ENCODE measurements around the gene PLEKHA7.
A peak's percentile ranks its signal among the peaks of the same experiment; 100 is the strongest.
"Not testable (repeated sequence)": the region's sequence is repeated elsewhere in the genome, so short reads cannot be mapped to it uniquely, and the experiment has no call there.

PLEKHA7 gene

GRCh38 chr11:17014321-17014832, at the start of gene PLEKHA7:
PLEKHA7 (minus strand) TSS chr11:17014414; CDS start chr11:17014401, 13 bp downstream.
- H3K27me3 ChIP-seq (replicated peaks): peaks cover 3% of the 10 kb centered on the region
- DNase-seq: no peak
- H3K36me3 ChIP-seq (replicated peaks): no peaks in the 10 kb centered on the region
- H3K4me3 ChIP-seq (ENCODE audit: low read depth, low read length): peak within 1 kb of the TSS; percentile 53
- TF ChIP-seq CTCF (IDR thresholded peaks at IDR 0.05; ENCODE audit: low read depth, low read length, missing control alignments): no peak
- in situ Hi-C loops (cut with HindIII; ENCODE audit: low pct_ligation_motif_present, low sequenced_read_pairs): no loop called here
- no peak within 1 kb of the TSS for H3K27ac ChIP-seq

- Histone ChIP-seq H3K36me3 (replicated peaks) (no peaks in the 10 kb centered on the region), H3K27ac (no peak overlapping the region), H3K4me3 (ENCODE audit: low read depth, low read length) (no peak overlapping the region), H3K27me3 (replicated peaks) (no peaks in the 10 kb centered on the region)
- peak; percentile 97 for TF ChIP-seq CTCF (IDR thresholded peaks at IDR 0.05; ENCODE audit: low read depth, low read length, missing control alignments)
- in situ Hi-C loops (cut with HindIII; ENCODE audit: low pct_ligation_motif_present, low sequenced_read_pairs): loop anchor here (10.0 kb wide), 1 partner anchor 119 kb away; no protein-coding TSS in a partner anchor
- peak; percentile 50 for DNase-seq
Observed at GRCh38 chr11:17063171-17064002, 49.2 kb upstream of the PLEKHA7 start.

GRCh38 chr11:17051146-17051545, 36.9 kb upstream of the PLEKHA7 start:
- in situ Hi-C loops (cut with HindIII; ENCODE audit: low pct_ligation_motif_present, low sequenced_read_pairs); H3K27ac ChIP-seq; H3K4me3 ChIP-seq (ENCODE audit: low read depth, low read length); H3K36me3 ChIP-seq (replicated peaks); DNase-seq; H3K27me3 ChIP-seq (replicated peaks): not testable (repeated sequence)

GRCh38 chr11:17048491-17048890, 34.3 kb upstream of the PLEKHA7 start:
- DNase-seq; H3K27ac ChIP-seq; in situ Hi-C loops (cut with HindIII; ENCODE audit: low pct_ligation_motif_present, low sequenced_read_pairs); H3K27me3 ChIP-seq (replicated peaks); H3K4me3 ChIP-seq (ENCODE audit: low read depth, low read length); H3K36me3 ChIP-seq (replicated peaks): not testable (repeated sequence)

GRCh38 chr11:17046690-17047089, 32.5 kb upstream of the PLEKHA7 start:
- H3K36me3 ChIP-seq (replicated peaks): no peaks in the 10 kb centered on the region
- TF ChIP-seq CTCF (IDR thresholded peaks at IDR 0.05; ENCODE audit: low read depth, low read length, missing control alignments): no peak
- no peak overlapping the region for H3K27ac ChIP-seq
- no peaks in the 10 kb centered on the region for H3K27me3 ChIP-seq (replicated peaks)
- in situ Hi-C loops (cut with HindIII; ENCODE audit: low pct_ligation_motif_present, low sequenced_read_pairs): no loop called here
- DNase-seq: no peak
- no peak overlapping the region for H3K4me3 ChIP-seq (ENCODE audit: low read depth, low read length)

- no peaks in the 10 kb centered on the region for H3K36me3 ChIP-seq (replicated peaks)
- TF ChIP-seq CTCF (IDR thresholded peaks at IDR 0.05; ENCODE audit: low read depth, low read length, missing control alignments): peak; percentile 27
- no peak for DNase-seq
- in situ Hi-C loops (cut with HindIII; ENCODE audit: low pct_ligation_motif_present, low sequenced_read_pairs): no loop called here
- H3K27me3 ChIP-seq (replicated peaks): no peaks in the 10 kb centered on the region
- no peak overlapping the region for H3K27ac ChIP-seq
- H3K4me3 ChIP-seq (ENCODE audit: low read depth, low read length): no peak overlapping the region
Observed at GRCh38 chr11:17036666-17037658, 22.7 kb upstream of the PLEKHA7 start.

- DNase-seq; H3K4me3 ChIP-seq (ENCODE audit: low read depth, low read length); H3K27ac ChIP-seq; H3K36me3 ChIP-seq (replicated peaks); H3K27me3 ChIP-seq (replicated peaks); in situ Hi-C loops (cut with HindIII; ENCODE audit: low pct_ligation_motif_present, low sequenced_read_pairs): not testable (repeated sequence)
Observed at GRCh38 chr11:17034027-17034426, 19.8 kb upstream of the PLEKHA7 start.
